Nephron progenitor cell (in vitro differentiated cells): Measurements from ENCODE around the gene GNPAT.

Source experiments
- DNase-seq: peaks from one replicate; pipeline ENCODE4 v3.0.0; 2021
- H3K27ac Mint-ChIP-seq: 2 replicates; pipeline ENCODE4 v1.8.0; 2021; ENCODE audit warnings: mild to moderate bottlenecking, moderate library complexity, mixed read lengths
- H3K27me3 Mint-ChIP-seq: 2 replicates; pipeline ENCODE4 v1.8.0; 2021; ENCODE audit warnings: mild to moderate bottlenecking, low read depth, mixed read lengths; ENCODE audit not compliant: poor library complexity
- H3K36me3 Mint-ChIP-seq: 2 replicates; pipeline ENCODE4 v1.8.0; 2021; ENCODE audit warnings: low read depth, mixed read lengths
- H3K4me1 Mint-ChIP-seq: 2 replicates; pipeline ENCODE4 v1.8.0; 2021; ENCODE audit warnings: mixed read lengths
- H3K4me3 Mint-ChIP-seq: 2 replicates; pipeline ENCODE4 v1.8.0; 2021; ENCODE audit warnings: mild to moderate bottlenecking, moderate library complexity, mixed read lengths
- H3K9me3 Mint-ChIP-seq: 2 replicates; pipeline ENCODE4 v1.8.0; 2021; ENCODE audit warnings: mild to moderate bottlenecking, moderate library complexity, mixed read lengths
- CTCF ChIP-seq: fragments of 200-600 bp; sonication (generic); IDR thresholded peaks from 2 replicates; pipeline ENCODE4 v1.5.0; 2021; ENCODE audit warnings: antibody characterized with exemption

GNPAT gene

GRCh38 chr1:231240883-231241735 is at the start of gene GNPAT:
Gene GNPAT (plus strand): TSS chr1:231241212. CDS start chr1:231241379, 167 bp downstream.
- H3K9me3 Mint-ChIP-seq, result no peaks in the 10 kb centered on the region

GRCh38 chr1:231192620-231193163 is 48.3 kb upstream of the GNPAT start:
- H3K27me3 Mint-ChIP-seq, result peaks cover 61% of the 10 kb centered on the region
- H3K4me1 Mint-ChIP-seq, result peaks cover 8% of the 10 kb centered on the region
- H3K9me3 Mint-ChIP-seq, result peaks cover 13% of the 10 kb centered on the region
- H3K27ac Mint-ChIP-seq, result no peak overlapping the region
- H3K4me3 Mint-ChIP-seq, result no peak overlapping the region
- no peak for TF ChIP-seq CTCF
- no peak for DNase-seq
- H3K36me3 Mint-ChIP-seq, result no peaks in the 10 kb centered on the region

More at GRCh38 chr1:231240883-231241735, at the start of gene GNPAT:
- peak within 1 kb of the TSS; percentile 92 for H3K4me3 Mint-ChIP-seq
- peak; percentile 91 for DNase-seq
- peak within 1 kb of the TSS; percentile 96 for H3K27ac Mint-ChIP-seq
- H3K36me3 Mint-ChIP-seq, result peaks cover 35% of the 10 kb centered on the region
- peaks cover 34% of the 10 kb centered on the region for H3K4me1 Mint-ChIP-seq
- no peak for TF ChIP-seq CTCF
- H3K27me3 Mint-ChIP-seq, result no peaks in the 10 kb centered on the region

GRCh38 chr1:231193710-231194340 is 47.2 kb upstream of the GNPAT start:
- Mint-ChIP-seq H3K9me3 (peaks cover 13% of the 10 kb centered on the region), H3K4me3 (no peak overlapping the region), H3K4me1 (peaks cover 8% of the 10 kb centered on the region), H3K36me3 (no peaks in the 10 kb centered on the region), H3K27me3 (peaks cover 60% of the 10 kb centered on the region), H3K27ac (no peak overlapping the region)
- no peak for DNase-seq
- TF ChIP-seq CTCF, result no peak

GRCh38 chr1:231194476-231194842 is 46.6 kb upstream of the GNPAT start:
- no peaks in the 10 kb centered on the region for H3K36me3 Mint-ChIP-seq
- no peak for TF ChIP-seq CTCF
- H3K27me3 Mint-ChIP-seq, result peaks cover 64% of the 10 kb centered on the region
- DNase-seq, result no peak
- no peak overlapping the region for H3K4me3 Mint-ChIP-seq
- H3K27ac Mint-ChIP-seq, result no peak overlapping the region
- H3K4me1 Mint-ChIP-seq, result peaks cover 8% of the 10 kb centered on the region
- H3K9me3 Mint-ChIP-seq, result peaks cover 6% of the 10 kb centered on the region

- Mint-ChIP-seq H3K9me3 (peaks cover 1% of the 10 kb centered on the region), H3K27me3 (peaks cover 68% of the 10 kb centered on the region), H3K36me3 (no peaks in the 10 kb centered on the region), H3K27ac (no peak overlapping the region), H3K4me1 (peaks cover 8% of the 10 kb centered on the region), H3K4me3 (no peak overlapping the region)
- no peak for DNase-seq
- no peak for TF ChIP-seq CTCF
Observed at GRCh38 chr1:231194843-231195516, 46.0 kb upstream of the GNPAT start.
